WTC11 (cell line): ENCODE data around the gene LEF1. TPM values are rescaled to one million over a fixed set of nuclear protein-coding genes. Genes with fewer than 3 reads are reported as not detected.

Source experiments
- ATAC-seq: fragments of 200-7000 bp; cut with Tn5 transposase; 2 replicates; pipeline ENCODE4 v1.10.0; 2021; ENCODE audit warnings: mild to moderate bottlenecking, moderate library complexity
- CTCF ChIA-PET: fragments of 300-600 bp; sonication (Branson Sonifier 250); formaldehyde crosslinking; loops from one replicate; lab custom pipeline; 2021; ENCODE audit warnings: antibody characterized with exemption; lab: Charles Lee
- POLR2A ChIA-PET: fragments of 350-600 bp; sonication (Branson Sonifier 250); formaldehyde crosslinking; loops from one replicate; lab custom pipeline; 2021; ENCODE audit warnings: antibody characterized with exemption; lab: Charles Lee
- DNase-seq: peaks from one replicate; pipeline ENCODE4 v3.0.0; 2021; ENCODE audit warnings: low spot score
- H3K27ac Mint-ChIP-seq: 2 replicates; pipeline ENCODE4 v1.8.0; 2021; ENCODE audit warnings: mixed read lengths
- H3K27me3 Mint-ChIP-seq: 2 replicates; pipeline ENCODE4 v1.8.0; 2021; ENCODE audit warnings: low read depth, mild to moderate bottlenecking, moderate library complexity, mixed read lengths
- H3K36me3 Mint-ChIP-seq: 2 replicates; pipeline ENCODE4 v1.8.0; 2021; ENCODE audit warnings: mixed read lengths
- H3K4me1 Mint-ChIP-seq: 2 replicates; pipeline ENCODE4 v1.8.0; 2022; ENCODE audit warnings: mixed read lengths
- H3K4me3 Mint-ChIP-seq: 2 replicates; pipeline ENCODE4 v1.8.0; 2021; ENCODE audit warnings: mild to moderate bottlenecking, moderate library complexity, mixed read lengths
- H3K9me3 Mint-ChIP-seq: 2 replicates; pipeline ENCODE4 v1.8.0; 2021; ENCODE audit warnings: mixed read lengths
- ATF1 ChIP-seq: sonication (generic); formaldehyde crosslinking; IDR thresholded peaks from 2 replicates; pipeline ENCODE4 v1.8.1; 2023; ENCODE audit warnings: mild to moderate bottlenecking, moderate library complexity, missing genetic modification reagents
- ATF2 ChIP-seq: sonication (generic); formaldehyde crosslinking; IDR thresholded peaks from 2 replicates; pipeline ENCODE4 v1.8.1; 2022; ENCODE audit warnings: low read depth, missing genetic modification reagents, borderline replicate concordance
- CDX4 ChIP-seq: fragments of 250-450 bp; sonication (Bioruptor Pico); IDR thresholded peaks from 2 replicates; pipeline ENCODE4 v1.9.0; 2021; ENCODE audit warnings: moderate library complexity, mild to moderate bottlenecking, inconsistent platforms, borderline replicate concordance
- FOXK1 ChIP-seq: sonication (generic); formaldehyde crosslinking; IDR thresholded peaks from 2 replicates; pipeline ENCODE4 v1.8.0; 2022; ENCODE audit warnings: mild to moderate bottlenecking, moderate library complexity, missing genetic modification reagents
- FOXP1 ChIP-seq: sonication (generic); formaldehyde crosslinking; IDR thresholded peaks from 2 replicates; pipeline ENCODE4 v1.8.0; 2022; ENCODE audit warnings: missing genetic modification reagents, mild to moderate bottlenecking, moderate library complexity, borderline replicate concordance
- GABPB1 ChIP-seq: sonication (generic); formaldehyde crosslinking; IDR thresholded peaks from 2 replicates; pipeline ENCODE4 v1.8.1; 2023; ENCODE audit warnings: mild to moderate bottlenecking, missing genetic modification reagents
- GTF2I ChIP-seq: fragments of 250-450 bp; sonication (Bioruptor Pico); conservative IDR thresholded peaks from 2 replicates; pipeline ENCODE4 v1.4.0; 2021; ENCODE audit warnings: mild to moderate bottlenecking
- KAT7 ChIP-seq: sonication (generic); formaldehyde crosslinking; IDR thresholded peaks from 2 replicates; pipeline ENCODE4 v1.8.1; 2023; ENCODE audit warnings: missing genetic modification reagents, mild to moderate bottlenecking, borderline replicate concordance
- NFE2L1 ChIP-seq: sonication (generic); formaldehyde crosslinking; IDR thresholded peaks from 2 replicates; pipeline ENCODE4 v1.8.1; 2023; ENCODE audit warnings: missing genetic modification reagents
- NR1H2 ChIP-seq: sonication (generic); formaldehyde crosslinking; IDR thresholded peaks from 2 replicates; pipeline ENCODE4 v1.9.0; 2021; ENCODE audit warnings: mild to moderate bottlenecking, moderate library complexity, missing genetic modification reagents
- NR2C2 ChIP-seq: sonication (generic); formaldehyde crosslinking; IDR thresholded peaks from 2 replicates; pipeline ENCODE4 v1.8.0; 2022; ENCODE audit warnings: mild to moderate bottlenecking, missing genetic modification reagents
- PRDM15 ChIP-seq: sonication (generic); formaldehyde crosslinking; IDR thresholded peaks from 2 replicates; pipeline ENCODE4 v1.8.0; 2022; ENCODE audit warnings: missing genetic modification reagents
- PRRX2 ChIP-seq: fragments of 250-450 bp; sonication (Bioruptor Pico); IDR thresholded peaks from 2 replicates; pipeline ENCODE4 v1.8.0; 2021; ENCODE audit warnings: mild to moderate bottlenecking
- RELA ChIP-seq: sonication (generic); formaldehyde crosslinking; IDR thresholded peaks from 2 replicates; pipeline ENCODE4 v1.8.1; 2022; ENCODE audit warnings: missing genetic modification reagents, mild to moderate bottlenecking, borderline replicate concordance
- SMAD3 ChIP-seq: sonication (generic); formaldehyde crosslinking; IDR thresholded peaks from 2 replicates; pipeline ENCODE4 v1.8.0; 2022; ENCODE audit warnings: missing genetic modification reagents, mild to moderate bottlenecking, borderline replicate concordance
- SP1 ChIP-seq: sonication (generic); formaldehyde crosslinking; conservative IDR thresholded peaks from 2 replicates; pipeline ENCODE4 v1.8.1; 2022; ENCODE audit warnings: missing genetic modification reagents
- USF1 ChIP-seq: sonication (generic); formaldehyde crosslinking; IDR thresholded peaks from 2 replicates; pipeline ENCODE4 v1.8.0; 2022; ENCODE audit warnings: mild to moderate bottlenecking, missing genetic modification reagents
- USF2 ChIP-seq: sonication (generic); formaldehyde crosslinking; IDR thresholded peaks from 2 replicates; pipeline ENCODE4 v1.8.1; 2023; ENCODE audit warnings: mild to moderate bottlenecking, missing genetic modification reagents, moderate library complexity
- ZBTB21 ChIP-seq: sonication (generic); formaldehyde crosslinking; IDR thresholded peaks from 2 replicates; pipeline ENCODE4 v1.8.1; 2023; ENCODE audit warnings: mild to moderate bottlenecking, missing genetic modification reagents, borderline replicate concordance
- ZMAT4 ChIP-seq: fragments of 250-450 bp; sonication (Bioruptor Pico); IDR thresholded peaks from 2 replicates; pipeline ENCODE4 v1.9.0; 2021; ENCODE audit warnings: mild to moderate bottlenecking
- ZNF232 ChIP-seq: sonication (generic); formaldehyde crosslinking; IDR thresholded peaks from 2 replicates; pipeline ENCODE4 v1.8.0; 2022; ENCODE audit warnings: mild to moderate bottlenecking, missing genetic modification reagents
- ZNF425 ChIP-seq: fragments of 250-450 bp; sonication (Bioruptor Pico); conservative IDR thresholded peaks from 2 replicates; pipeline ENCODE4 v1.9.0; 2021; ENCODE audit warnings: mild to moderate bottlenecking
- total RNA-seq: library from RNA; stranded (reverse); gene quantifications from 3 replicates; pipeline ENCODE4 v1.2.3, GENCODE V29; 2021

LEF1 gene
- total RNA-seq, 1 experiment from 2014 or later, result 1.3 TPM

GRCh38 chr4:108184453-108185049 is 15.8 kb upstream of the LEF1 start:
- Mint-ChIP-seq H3K4me1 (peaks cover 11% of the 10 kb centered on the region), H3K27ac (no peak overlapping the region), H3K4me3 (no peak overlapping the region), H3K9me3 (no peaks in the 10 kb centered on the region), H3K27me3 (peaks cover 46% of the 10 kb centered on the region), H3K36me3 (no peaks in the 10 kb centered on the region)
- no peak for TF ChIP-seq PRDM15 (CRISPR knock-in tag)
- no peak for TF ChIP-seq PRRX2 (CRISPR knock-in tag)
- no peak for TF ChIP-seq SMAD3 (CRISPR knock-in tag)
- no peak for TF ChIP-seq FOXK1
- no peak for TF ChIP-seq SP1
- TF ChIP-seq NR2C2 (CRISPR knock-in tag), result no peak
- no peak for TF ChIP-seq GTF2I
- no peak for TF ChIP-seq ZNF232 (CRISPR knock-in tag)
- no peak for TF ChIP-seq FOXP1
- TF ChIP-seq ZMAT4 (CRISPR knock-in tag), result no peak
- no peak for TF ChIP-seq NR1H2 (CRISPR knock-in tag)
- TF ChIP-seq USF2, result no peak
- TF ChIP-seq CDX4 (CRISPR knock-in tag), result no peak
- no peak for TF ChIP-seq NFE2L1 (CRISPR knock-in tag)
- TF ChIP-seq USF1 (CRISPR knock-in tag), result no peak
- TF ChIP-seq RELA (CRISPR knock-in tag), result no peak
- no peak for TF ChIP-seq GABPB1 (CRISPR knock-in tag)
- TF ChIP-seq ZNF425 (CRISPR knock-in tag), result no peak
- ATAC-seq (no peak), DNase-seq (no peak)
- CTCF ChIA-PET, result no interaction called here
- POLR2A ChIA-PET, result no interaction called here

- ATAC-seq, result peak; percentile 48; the same call in 1 of the 2 replicates
- CTCF ChIA-PET, result interaction anchor here (1.0 to 1.4 kb wide), 2 partner anchors 13 to 152 kb away, joined by 3 read pairs; no protein-coding TSS in a partner anchor
- Mint-ChIP-seq H3K36me3 (no peaks in the 10 kb centered on the region), H3K4me3 (no peak overlapping the region)
- TF ChIP-seq ATF1 (CRISPR knock-in tag) (no peak), ATF2 (no peak), ZBTB21 (CRISPR knock-in tag) (no peak), KAT7 (CRISPR knock-in tag) (no peak)
- TF ChIP-seq, all 79 proteins: peak for 0
- peaks cover 47% of the 10 kb centered on the region for H3K27me3 Mint-ChIP-seq
- no peaks in the 10 kb centered on the region for H3K9me3 Mint-ChIP-seq
- DNase-seq, result no peak
- POLR2A ChIA-PET, result interaction anchor here (0.6 kb wide), 1 partner anchor 74 kb away, joined by 3 read pairs; no protein-coding TSS in a partner anchor
- no peak overlapping the region for H3K27ac Mint-ChIP-seq
- peaks cover 1% of the 10 kb centered on the region; the same call in 1 of the 2 replicates for H3K4me1 Mint-ChIP-seq
Measured at GRCh38 chr4:108181704-108182103, 13.0 kb upstream of the LEF1 start.
